ENCODE data around the gene NUTM2D.
"Not testable (repeated sequence)": the region's sequence is repeated elsewhere in the genome, so short reads cannot be mapped to it uniquely, and the experiment has no call there.

DNA sequence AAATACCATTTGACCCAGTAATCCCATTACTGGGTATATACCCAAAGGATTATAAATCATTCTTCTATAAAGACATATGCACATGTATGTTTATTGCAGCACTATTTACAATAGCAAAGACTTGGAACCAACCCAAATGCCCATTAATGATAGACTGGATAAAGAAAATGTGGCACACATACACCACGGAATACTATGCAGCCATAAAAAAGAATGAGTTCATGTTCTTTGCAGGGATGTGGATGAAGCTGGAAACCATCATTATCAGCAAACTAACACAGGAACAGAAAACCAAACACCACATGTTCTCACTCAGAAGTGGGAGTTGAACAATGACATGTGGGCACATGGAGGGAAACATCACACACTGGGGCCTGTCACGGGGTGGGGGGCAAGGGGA is 7.4 kb upstream of the NUTM2D start:
- TF ChIP-seq, protein P1, sequence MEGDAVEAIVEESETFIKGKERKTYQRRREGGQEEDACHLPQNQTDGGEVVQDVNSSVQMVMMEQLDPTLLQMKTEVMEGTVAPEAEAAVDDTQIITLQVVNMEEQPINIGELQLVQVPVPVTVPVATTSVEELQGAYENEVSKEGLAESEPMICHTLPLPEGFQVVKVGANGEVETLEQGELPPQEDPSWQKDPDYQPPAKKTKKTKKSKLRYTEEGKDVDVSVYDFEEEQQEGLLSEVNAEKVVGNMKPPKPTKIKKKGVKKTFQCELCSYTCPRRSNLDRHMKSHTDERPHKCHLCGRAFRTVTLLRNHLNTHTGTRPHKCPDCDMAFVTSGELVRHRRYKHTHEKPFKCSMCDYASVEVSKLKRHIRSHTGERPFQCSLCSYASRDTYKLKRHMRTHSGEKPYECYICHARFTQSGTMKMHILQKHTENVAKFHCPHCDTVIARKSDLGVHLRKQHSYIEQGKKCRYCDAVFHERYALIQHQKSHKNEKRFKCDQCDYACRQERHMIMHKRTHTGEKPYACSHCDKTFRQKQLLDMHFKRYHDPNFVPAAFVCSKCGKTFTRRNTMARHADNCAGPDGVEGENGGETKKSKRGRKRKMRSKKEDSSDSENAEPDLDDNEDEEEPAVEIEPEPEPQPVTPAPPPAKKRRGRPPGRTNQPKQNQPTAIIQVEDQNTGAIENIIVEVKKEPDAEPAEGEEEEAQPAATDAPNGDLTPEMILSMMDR (IDR thresholded peaks at IDR 0.05; ENCODE audit: borderline replicate concordance, extremely low read depth, low read length, poor library complexity, severe bottlenecking) = not testable (repeated sequence)
- not testable (repeated sequence) for TF ChIP-seq EZH2 (IDR thresholded peaks at IDR 0.05; ENCODE audit: borderline replicate concordance, low read depth, low read length, severe bottlenecking)
